LNCAP (cell line): ENCODE results near the gene RIPOR1.

Experiments used
- TF ChIP-seq, protein P1 (sequence below): fragments of 450-650 bp; IDR thresholded peaks from 2 replicates; pipeline ENCODE4 v1.5.1; 2017; ENCODE audit warnings: mild to moderate bottlenecking

RIPOR1 gene

DNA sequence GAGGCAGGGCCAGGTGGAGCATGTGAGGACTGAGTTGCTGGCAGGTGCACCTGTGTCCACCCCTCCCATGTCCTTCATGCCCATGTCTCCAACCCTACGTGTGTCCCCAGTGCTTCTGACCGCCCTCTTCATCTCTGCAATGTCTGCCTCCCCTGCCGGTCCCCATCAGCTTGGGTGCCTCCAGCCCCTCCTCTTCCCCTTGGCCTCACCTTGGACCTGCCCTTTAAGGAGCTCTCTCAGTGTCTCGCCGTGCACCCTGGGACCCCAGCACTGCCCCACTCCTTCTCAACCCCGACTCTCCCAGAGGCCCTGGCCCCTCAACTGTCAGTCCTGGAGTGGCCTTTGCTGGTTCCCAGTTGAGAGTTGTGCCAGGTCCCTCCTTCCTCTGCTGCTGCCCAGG lies 15.0 kb downstream of the RIPOR1 start:
- TF ChIP-seq, protein P1, sequence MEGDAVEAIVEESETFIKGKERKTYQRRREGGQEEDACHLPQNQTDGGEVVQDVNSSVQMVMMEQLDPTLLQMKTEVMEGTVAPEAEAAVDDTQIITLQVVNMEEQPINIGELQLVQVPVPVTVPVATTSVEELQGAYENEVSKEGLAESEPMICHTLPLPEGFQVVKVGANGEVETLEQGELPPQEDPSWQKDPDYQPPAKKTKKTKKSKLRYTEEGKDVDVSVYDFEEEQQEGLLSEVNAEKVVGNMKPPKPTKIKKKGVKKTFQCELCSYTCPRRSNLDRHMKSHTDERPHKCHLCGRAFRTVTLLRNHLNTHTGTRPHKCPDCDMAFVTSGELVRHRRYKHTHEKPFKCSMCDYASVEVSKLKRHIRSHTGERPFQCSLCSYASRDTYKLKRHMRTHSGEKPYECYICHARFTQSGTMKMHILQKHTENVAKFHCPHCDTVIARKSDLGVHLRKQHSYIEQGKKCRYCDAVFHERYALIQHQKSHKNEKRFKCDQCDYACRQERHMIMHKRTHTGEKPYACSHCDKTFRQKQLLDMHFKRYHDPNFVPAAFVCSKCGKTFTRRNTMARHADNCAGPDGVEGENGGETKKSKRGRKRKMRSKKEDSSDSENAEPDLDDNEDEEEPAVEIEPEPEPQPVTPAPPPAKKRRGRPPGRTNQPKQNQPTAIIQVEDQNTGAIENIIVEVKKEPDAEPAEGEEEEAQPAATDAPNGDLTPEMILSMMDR: no peak

DNA sequence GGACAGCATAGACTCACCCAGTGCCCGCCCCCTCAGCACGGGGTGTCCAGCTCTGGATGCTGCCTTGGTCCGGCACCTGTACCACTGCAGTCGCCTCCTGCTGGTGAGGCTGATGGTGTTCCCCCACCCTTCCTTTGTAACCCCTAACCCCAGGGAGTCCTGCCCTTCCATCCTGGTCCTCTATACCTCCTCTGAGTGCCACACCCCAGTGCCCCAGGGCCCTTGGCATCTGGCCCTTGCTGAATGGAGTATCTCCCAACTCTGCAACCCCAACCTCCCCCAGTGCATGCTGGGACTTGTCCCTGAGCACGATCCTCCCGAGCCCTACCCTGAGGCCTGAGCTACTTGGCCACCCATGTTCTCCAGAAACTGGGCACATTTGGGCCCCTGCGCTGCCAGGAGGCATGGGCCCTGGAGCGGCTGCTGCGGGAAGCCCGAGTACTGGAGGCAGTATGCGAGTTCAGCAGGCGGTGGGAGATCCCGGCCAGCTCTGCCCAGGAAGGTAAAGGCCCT lies 15.8 kb downstream of the RIPOR1 start:
- TF ChIP-seq, protein P1: no peak

DNA sequence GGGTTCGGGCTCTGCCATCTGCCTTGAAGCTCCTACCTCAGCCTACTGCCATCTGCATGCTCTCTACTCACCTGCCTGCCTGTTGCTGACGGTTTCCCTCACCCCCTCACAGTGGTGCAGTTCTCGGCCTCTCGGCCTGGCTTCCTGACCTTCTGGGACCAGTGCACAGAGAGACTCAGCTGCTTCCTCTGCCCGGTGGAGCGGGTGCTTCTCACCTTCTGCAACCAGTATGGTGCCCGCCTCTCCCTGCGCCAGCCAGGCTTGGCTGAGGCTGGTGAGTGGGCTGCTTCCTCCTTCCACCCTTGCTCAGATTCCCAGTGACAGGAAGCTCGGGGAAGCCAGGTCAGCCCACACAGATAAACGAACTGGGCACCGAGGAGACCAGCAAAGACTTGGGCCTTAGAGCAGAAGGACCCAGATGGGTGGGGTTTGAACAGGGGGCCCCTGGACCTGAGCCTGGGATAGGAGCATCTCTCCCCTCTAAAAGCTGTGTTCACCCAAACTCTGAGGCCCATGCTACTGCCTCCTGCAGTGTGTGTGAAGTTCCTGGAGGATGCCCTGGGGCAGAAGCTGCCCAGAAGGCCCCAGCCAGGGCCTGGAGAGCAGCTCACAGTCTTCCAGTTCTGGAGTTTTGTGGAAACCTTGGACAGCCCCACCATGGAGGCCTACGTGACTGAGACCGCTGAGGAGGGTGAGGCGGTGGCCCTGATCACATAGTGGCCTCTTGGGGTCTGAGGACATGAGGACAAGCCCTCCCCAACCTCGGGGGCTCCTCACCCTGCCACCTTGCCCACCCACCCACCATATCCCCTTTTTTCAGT lies 16.4 kb downstream of the RIPOR1 start:
- TF ChIP-seq, protein P1: no peak

DNA sequence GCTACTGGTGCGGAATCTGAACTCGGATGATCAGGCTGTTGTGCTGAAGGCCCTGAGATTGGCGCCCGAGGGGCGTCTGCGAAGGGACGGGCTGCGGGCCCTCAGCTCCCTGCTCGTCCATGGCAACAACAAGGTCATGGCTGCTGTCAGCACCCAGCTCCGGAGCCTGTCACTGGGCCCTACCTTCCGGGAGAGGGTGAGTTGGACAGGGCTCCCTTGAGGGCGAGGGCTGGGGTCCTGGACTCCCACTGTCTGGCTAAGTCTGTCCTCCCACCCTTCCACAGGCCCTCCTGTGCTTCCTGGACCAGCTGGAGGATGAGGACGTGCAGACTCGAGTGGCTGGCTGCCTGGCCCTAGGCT lies 17.0 kb downstream of the RIPOR1 start:
- TF ChIP-seq, protein P1: no peak

DNA sequence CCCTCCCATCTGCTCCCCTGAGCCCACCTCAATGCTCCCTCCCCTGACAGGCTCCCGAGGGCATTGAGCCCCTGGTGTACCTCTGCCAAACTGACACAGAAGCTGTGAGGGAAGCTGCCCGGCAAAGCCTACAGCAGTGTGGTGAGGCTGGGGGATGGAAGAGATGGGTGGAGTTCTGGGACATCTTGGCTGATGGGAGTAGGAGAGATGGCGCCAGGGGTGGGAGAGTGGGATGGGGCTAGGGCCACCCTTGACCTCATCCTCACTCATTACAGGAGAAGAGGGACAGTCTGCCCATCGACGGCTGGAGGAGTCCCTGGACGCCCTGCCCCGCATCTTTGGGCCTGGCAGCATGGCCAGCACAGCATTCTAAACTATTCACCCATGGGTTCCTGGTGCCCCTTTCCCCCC lies 17.5 kb downstream of the RIPOR1 start:
- TF ChIP-seq, protein P1: no peak

DNA sequence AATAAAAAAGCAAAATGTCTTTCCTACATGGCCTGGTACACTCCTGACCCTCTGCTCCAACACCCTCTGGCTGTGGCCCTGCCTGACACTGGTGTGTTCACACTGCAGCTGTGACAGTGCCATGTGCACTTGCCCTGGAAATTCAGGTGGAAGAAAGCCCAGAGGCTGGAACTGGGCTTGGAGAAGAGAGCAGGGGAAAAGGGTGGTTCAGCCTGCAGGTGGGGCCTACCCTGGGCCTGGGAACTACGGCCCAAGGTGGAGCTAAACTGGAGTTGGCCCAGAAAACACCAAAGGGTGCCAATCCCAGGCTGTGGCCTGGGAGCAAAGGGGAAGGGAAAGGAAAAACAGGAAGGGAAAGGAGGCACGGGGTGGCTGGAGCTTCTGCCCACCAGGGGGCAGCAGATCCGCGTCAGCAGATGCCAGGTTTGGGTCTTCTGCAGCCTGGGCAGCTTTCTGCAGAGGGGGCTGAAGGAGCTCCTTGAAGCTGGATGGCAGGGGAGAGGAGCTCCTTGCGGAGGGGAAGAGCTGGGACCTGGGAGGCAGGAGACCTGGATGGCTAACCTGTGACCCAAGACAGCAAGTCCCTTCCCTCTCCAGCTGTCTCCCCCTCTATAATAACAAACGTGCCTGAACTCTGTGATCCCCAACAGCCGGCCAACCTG lies 18.3 kb downstream of the RIPOR1 start:
- TF ChIP-seq, protein P1: peak; percentile 97

DNA sequence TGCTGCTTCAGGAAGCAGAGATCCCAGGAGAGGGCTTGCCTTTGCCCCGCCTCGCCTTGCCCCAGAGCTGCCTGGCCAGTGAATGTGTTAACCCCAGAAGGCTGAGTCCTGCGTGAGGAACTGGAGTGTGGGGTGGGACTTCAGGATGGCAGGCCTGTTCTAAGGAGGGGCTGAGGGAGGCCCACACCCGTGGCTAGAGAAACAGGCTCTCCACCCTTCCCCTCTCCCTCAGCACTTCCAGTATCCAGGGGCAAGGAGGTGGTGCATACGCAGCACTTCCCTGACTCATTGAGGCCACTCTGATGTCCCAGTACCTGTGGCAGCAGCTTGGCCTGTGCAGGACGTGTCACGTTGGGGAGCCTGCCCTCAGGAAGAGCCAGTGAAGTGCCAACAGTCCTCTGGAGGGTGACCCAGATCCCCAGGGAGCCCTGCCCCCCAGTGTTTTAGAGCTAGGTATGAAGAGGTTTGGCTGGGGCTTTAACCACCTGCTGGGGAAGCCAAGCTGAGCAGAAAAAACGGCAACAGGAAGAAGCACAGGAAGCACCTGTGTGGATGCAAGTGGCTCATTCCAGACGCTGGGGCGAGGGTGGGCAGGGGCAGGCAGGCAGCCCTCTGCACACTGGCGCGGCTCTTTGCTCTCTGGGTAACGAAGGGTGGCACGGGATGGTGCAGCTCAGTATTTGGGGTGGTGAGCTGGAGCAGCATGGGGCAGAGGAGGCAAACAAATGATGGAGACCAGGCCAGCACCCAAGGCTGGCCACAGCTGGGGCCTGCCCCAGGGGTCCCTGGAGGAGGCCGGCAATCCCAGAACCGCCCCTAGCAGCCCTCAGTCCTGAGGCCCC lies 19.0 kb downstream of the RIPOR1 start:
- TF ChIP-seq, protein P1: no peak
